MV-4-11 (cell line): Measurements from ENCODE around the gene DSCAM.
"Not testable (repeated sequence)": the region's sequence is repeated elsewhere in the genome, so short reads cannot be mapped to it uniquely, and the experiment has no call there.

Experiments
- DNase-seq: peaks from one replicate; lab custom pipeline; 2025; lab: John Stamatoyannopoulos, UW

Gene DSCAM

GRCh38 chr21:40846587-40847411 lies at the start of gene DSCAM:
Gene DSCAM (minus strand): TSS chr21:40847158. CDS start chr21:40846661, 497 bp downstream.
- no peak for DNase-seq

GRCh38 chr21:40895697-40896096 lies 48.7 kb upstream of the DSCAM start:
- not testable (repeated sequence) for DNase-seq

DNA sequence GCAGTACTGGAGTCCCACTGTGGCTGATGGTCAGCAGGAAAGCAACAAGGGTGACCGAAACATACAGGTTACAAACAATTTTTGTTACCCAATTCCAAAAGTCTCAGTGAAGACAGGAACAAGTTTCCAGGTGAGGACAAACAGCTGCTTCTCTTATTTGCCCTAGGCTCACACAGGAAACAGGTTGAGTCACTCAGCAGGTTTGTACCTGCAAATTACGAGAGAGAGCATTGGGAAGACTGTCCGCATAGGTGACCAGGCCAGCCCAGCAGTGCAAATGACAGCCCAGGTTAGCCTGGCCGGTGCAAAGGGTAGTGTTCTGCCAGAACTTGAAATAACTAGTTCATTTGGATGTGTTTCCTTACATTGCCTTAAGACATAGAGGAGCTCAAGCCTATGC lies 40.0 kb upstream of the DSCAM start:
- DNase-seq, result no peak

GRCh38 chr21:40886006-40886405 lies 39.0 kb upstream of the DSCAM start:
- DNase-seq, result no peak

DNA sequence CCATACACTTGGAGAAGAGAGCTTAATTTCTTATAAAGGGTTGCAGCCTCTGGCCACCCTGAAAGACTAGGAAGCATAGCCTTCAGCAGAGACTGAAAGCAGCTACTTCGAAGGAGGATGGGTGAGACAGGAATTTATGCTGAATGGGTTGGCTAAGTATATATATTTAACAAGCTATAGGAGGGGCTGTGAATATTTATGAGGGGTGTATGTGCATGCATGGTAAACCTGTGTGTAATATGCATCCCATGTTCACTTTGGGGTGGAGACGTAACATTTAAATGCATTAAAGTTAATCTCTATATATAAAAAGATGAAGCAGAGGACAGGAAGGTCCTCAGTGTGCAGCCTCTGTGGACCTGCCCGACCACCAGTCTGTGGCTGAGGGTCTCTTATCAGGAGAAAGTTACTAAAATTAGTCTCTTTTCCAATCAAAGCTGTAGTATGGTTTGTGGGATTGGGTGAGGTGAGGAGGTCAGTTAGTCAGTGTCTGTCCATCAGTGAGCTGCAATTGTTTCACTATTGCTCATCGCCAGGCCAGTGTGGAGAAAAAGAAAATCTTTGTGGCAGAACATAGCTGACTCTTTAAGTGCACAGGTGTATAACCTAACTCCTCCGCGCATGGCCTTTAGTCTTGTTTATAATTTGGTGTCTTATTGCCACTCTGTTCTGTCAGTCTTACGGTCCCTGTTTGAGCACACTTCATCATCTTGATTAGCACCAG lies 35.4 kb upstream of the DSCAM start:
- no peak for DNase-seq

- no peak for DNase-seq
These were observed 34.8 kb upstream of the DSCAM start for GRCh38 chr21:40881767-40882166.

DNA sequence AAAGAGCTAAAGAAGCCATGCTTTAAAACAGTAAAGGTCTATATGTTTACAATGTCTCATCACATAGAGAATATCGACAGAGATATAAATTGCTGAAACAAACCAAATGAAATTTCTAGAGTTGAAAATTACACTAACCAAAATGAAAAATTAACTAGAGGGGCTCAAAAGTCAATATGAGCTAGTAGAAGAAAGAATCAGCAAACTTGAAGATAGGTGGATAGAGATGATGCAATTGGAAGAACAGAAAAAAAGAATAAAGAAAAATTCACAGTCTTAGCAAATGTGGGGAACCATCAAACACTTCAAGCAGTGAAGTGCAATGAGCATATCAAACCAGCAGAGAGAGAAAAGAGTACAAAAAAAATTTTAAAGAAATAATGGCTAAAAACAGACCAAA lies 24.1 kb upstream of the DSCAM start:
- DNase-seq, result no peak

DNA sequence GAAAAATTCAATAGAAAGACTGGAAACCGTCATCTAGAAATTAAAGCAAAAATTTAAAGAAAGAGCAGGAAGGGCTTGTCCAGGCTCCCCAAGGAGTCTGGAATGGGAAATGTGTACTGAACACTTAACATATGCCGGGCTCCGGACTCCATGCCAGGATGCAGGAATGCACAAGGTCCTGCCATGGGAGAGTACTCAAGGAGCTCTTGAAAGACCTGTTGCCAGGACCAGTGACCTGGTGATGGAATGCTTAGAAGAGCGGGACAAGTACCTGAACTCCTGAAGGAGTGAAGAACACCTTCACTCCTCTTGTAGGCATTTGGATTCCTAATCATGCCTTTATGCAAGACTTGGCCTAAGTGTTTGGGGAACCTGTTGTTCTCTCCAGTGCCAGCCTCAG lies 16.9 kb upstream of the DSCAM start:
- DNase-seq, result no peak

DNA sequence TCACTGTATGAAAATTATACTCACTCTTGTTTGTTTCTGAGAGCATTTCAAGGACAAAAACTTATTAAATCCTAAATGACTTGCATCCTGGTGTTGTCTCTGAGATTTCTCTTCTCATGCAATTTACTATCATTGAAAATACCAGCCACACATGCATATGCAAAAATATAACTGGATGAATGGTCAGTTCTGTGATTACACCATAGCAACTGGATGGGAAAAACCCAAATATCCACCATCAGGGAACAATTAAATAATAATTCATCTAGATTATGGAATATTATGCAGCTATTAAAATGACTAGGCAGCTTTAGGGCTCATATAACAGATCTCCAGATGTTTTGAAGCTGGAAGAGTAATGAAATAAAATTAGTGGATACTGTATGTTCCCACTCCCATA lies 11.6 kb upstream of the DSCAM start:
- DNase-seq, result no peak

DNA sequence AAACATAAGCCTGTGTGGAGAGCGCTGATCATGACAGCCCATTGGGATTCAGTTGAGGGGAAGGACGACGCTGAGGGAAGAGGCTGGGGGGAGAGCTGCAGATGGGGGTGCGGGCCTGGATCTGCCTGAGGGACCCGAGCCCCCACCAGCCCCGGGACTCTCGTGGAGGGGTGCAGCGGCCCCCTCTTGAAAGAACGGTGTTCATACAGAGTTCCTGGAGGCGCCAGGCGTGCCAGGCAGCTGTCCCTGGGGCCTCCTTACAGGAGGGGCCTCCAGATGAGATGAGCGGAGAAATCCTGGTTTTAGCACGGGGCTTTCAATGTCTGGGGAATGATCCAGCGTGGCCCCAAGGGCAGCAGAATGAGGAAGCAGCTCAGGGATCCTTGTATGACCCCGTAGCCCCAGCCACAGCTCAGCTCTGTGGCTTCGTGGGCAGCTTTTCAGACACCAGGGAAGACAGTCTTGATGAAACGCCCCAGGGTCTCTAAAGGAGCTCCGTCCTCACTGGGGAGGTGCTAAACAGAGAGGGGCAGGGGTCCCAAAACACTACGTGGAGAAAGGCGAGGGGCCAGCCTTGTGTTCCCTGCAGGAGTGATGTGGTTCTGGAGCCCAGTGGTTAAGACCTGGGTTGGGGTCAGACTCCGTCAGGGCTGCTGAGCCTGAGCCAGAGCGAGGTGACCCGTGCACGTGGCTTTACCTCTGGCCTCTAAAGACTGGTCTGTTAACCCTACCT lies 7.2 kb upstream of the DSCAM start:
- DNase-seq, result peak; percentile 84

DNA sequence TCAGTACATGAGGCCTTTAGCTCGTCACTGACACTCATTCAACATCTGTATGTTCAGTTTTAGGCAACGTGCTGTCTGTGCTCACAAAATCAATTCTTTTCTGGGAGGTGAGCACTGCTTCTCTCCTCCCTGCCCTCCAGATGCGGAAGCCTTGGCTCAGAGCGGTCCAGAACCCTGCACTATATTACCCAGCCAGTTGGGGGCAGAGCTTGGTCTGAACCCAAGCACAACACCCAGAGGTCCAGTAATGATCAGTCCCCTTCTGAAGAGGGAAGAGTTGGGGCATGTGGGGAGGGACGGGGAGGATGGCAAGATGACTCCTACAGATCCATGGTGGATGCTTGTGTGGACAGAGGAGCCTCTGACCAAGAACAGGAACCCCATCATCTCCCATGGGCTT lies 5.6 kb upstream of the DSCAM start:
- no peak for DNase-seq

- DNase-seq, result no peak
These were observed 4.8 kb upstream of the DSCAM start for GRCh38 chr21:40851749-40852148.

GRCh38 chr21:40850071-40850470 lies 3.1 kb upstream of the DSCAM start:
- peak; percentile 86 for DNase-seq

DNA sequence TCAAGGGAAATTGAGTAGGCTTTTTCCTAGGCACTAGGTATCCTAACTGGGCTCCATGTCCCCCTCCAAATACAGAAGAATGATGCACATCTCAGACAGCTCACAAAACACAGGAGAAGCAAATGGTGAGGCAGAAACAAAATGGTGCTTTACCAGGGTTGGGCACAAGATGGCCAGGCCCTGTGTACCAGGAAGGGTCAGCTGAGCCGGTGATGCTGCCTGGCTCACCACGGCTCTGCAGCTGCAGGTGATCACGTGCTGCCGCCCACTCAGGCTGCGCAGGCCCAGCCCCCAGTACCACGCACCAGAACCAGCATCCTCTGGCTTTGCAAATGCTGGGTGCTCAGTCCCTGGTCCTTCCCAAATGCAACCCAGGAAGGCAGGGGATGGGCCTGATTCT lies 993 bp upstream of the DSCAM start:
- DNase-seq, result no peak

DNA sequence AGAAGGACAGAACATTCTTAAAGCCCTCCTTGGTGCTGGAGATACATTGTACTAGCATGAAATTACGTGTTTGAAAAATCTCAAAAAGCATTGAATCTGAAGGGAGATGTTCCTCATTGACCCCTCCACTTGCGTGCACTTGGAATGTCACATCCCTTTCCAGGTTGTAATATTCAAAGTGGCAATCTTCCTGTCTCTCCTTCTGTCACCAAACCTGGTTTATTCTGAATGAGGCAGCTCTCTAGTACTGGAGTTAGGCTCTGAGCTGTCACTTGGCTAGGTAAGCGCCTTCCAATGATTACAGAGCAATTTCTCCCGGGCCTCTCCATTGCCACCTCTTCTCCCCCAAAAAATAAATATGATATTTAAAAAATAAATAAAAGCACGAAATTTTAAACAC lies 855 bp downstream of the DSCAM start:
- DNase-seq, result no peak

- DNase-seq, result no peak
These were observed 1.4 kb downstream of the DSCAM start for GRCh38 chr21:40845441-40845995.

GRCh38 chr21:40844935-40845334 lies 2.0 kb downstream of the DSCAM start:
- DNase-seq, result no peak

- DNase-seq, result no peak
These were observed 4.8 kb downstream of the DSCAM start for GRCh38 chr21:40842197-40842552.

DNA sequence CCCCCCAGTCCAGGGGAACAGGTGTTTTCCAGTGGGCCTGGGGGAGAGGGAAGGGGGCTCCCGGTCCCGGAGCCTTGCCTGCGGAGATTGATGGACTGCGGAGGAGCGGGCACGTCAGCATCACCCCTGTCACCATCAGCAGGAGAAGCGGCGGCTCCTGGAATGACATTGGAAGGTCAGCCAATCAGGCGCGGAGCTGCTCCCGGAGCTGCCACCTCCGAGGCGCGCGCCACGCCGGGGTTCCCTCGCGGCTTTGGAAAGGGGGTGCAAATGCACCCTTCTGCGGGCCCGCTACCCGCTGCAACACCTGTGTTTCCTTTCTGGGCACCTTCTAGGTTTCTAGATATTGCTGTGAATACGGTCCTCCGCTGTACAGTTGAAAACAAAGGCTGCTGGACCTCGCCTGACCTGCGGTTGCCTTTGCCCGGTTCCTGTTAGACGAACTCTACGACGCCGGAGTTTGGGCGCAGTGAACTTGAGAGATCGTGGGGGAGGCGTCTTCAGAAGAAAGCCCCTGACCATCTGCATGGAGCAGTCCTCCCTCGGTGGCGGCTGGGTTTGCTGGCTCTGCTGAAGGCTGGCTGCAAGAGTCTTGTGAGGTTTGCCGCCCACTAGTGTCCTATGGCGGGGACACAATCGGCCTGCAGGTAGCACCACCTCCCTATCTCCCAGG lies 5.3 kb downstream of the DSCAM start:
- no peak for DNase-seq

- DNase-seq, result no peak
These were observed 6.4 kb downstream of the DSCAM start for GRCh38 chr21:40840401-40841125.

GRCh38 chr21:40839521-40839920 lies 7.4 kb downstream of the DSCAM start:
- DNase-seq, result peak; percentile 79
